Esophagus squamous epithelium (tissue), 4 donors: ENCODE data around the gene ZFP36.

Source experiments
- POLR2A ChIP-seq, 4 donors: fragments of 450-650 bp; IDR thresholded peaks; one replicate each; pipeline ENCODE4 v1.6.1; 2017; ENCODE audit warnings: antibody characterized with exemption in 4 of 4, mild to moderate bottlenecking in 4 of 4, moderate library complexity in 3 of 4
- TF ChIP-seq, protein P1 (sequence below), 6 experiments: fragments of 450-650 bp in 4 of 6; fragments of 200-600 bp in 2 of 6; sonication (generic) in 2 of 6; IDR thresholded peaks; one replicate each; pipeline ENCODE4 v1.5.1; 2016 to 2019; ENCODE audit warnings: antibody characterized with exemption in 6 of 6, mild to moderate bottlenecking in 4 of 6, moderate library complexity in 4 of 6

DNA sequence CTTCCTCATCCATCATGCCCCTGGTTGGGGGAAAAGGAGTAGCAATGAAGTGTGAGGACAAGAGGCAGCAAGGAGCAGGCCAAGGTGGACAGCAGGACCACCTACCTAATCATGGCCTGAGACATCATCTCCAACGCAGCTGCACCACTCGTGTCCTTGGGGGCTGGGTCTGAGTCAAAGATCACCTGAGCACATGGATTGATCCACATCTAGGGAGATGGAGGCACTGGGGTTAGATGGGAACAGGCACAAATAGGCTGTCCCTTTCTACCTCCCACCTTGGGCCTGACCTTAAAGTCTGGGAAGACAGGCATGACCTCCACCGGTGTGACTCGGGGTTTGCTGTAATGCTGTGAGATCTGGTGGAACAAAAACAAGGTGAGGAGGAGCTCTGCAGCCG is 18.0 kb upstream of the ZFP36 start:
- TF ChIP-seq, protein P1, sequence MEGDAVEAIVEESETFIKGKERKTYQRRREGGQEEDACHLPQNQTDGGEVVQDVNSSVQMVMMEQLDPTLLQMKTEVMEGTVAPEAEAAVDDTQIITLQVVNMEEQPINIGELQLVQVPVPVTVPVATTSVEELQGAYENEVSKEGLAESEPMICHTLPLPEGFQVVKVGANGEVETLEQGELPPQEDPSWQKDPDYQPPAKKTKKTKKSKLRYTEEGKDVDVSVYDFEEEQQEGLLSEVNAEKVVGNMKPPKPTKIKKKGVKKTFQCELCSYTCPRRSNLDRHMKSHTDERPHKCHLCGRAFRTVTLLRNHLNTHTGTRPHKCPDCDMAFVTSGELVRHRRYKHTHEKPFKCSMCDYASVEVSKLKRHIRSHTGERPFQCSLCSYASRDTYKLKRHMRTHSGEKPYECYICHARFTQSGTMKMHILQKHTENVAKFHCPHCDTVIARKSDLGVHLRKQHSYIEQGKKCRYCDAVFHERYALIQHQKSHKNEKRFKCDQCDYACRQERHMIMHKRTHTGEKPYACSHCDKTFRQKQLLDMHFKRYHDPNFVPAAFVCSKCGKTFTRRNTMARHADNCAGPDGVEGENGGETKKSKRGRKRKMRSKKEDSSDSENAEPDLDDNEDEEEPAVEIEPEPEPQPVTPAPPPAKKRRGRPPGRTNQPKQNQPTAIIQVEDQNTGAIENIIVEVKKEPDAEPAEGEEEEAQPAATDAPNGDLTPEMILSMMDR (IDR thresholded peaks at IDR 0.05), result no peak
- TF ChIP-seq POLR2A (IDR thresholded peaks at IDR 0.05), result no peak
